Hepatocyte (in vitro differentiated cells): ENCODE results near the gene MROH2A. TPM values are rescaled to one million over a fixed set of nuclear protein-coding genes. Genes with fewer than 3 reads are reported as not detected.
A peak's percentile ranks its signal among the peaks of the same experiment; 100 is the strongest.

Source experiments
- DNase-seq: peaks from one replicate; pipeline ENCODE4 v3.0.0-alpha.2; 2016; ENCODE audit warnings: low spot score
- H2AFZ ChIP-seq: fragments of 200-600 bp; sonication (generic); 2 replicates; pipeline ENCODE4 v1.6.0; 2016; ENCODE audit warnings: antibody characterized with exemption, mild to moderate bottlenecking
- H3K27ac ChIP-seq: fragments of 200-600 bp; sonication (generic); 2 replicates; pipeline ENCODE4 v1.5.1; 2016; ENCODE audit warnings: mild to moderate bottlenecking
- H3K27me3 ChIP-seq: fragments of 200-600 bp; sonication (generic); 2 replicates; pipeline ENCODE4 v1.6.1; 2016
- H3K36me3 ChIP-seq: fragments of 200-600 bp; sonication (generic); replicated peaks from 2 replicates; pipeline ENCODE4 v1.5.1; 2016; ENCODE audit warnings: low read depth; ENCODE audit not compliant: insufficient read depth
- H3K4me1 ChIP-seq: fragments of 200-600 bp; sonication (generic); 2 replicates; pipeline ENCODE4 v1.5.1; 2016; ENCODE audit warnings: mild to moderate bottlenecking, moderate library complexity; ENCODE audit not compliant: insufficient read depth
- H3K4me2 ChIP-seq: fragments of 200-600 bp; sonication (generic); 2 replicates; pipeline ENCODE4 v1.6.0; 2016
- H3K4me3 ChIP-seq: fragments of 200-600 bp; sonication (generic); 2 replicates; pipeline ENCODE4 v1.5.1; 2016; ENCODE audit warnings: mild to moderate bottlenecking
- H3K79me2 ChIP-seq: fragments of 200-600 bp; sonication (generic); 2 replicates; pipeline ENCODE4 v1.6.0; 2017; ENCODE audit warnings: mild to moderate bottlenecking
- H3K9me2 ChIP-seq: fragments of 200-600 bp; sonication (generic); replicated peaks from 2 replicates; pipeline ENCODE4 v1.6.0; 2017; ENCODE audit warnings: mild to moderate bottlenecking; ENCODE audit not compliant: insufficient read depth
- H3K9me3 ChIP-seq: fragments of 200-600 bp; sonication (generic); 2 replicates; pipeline ENCODE4 v1.5.1; 2016; ENCODE audit warnings: low read depth, mild to moderate bottlenecking
- H4K20me1 ChIP-seq: fragments of 200-600 bp; sonication (generic); 2 replicates; pipeline ENCODE4 v1.6.0; 2016; ENCODE audit warnings: mild to moderate bottlenecking; ENCODE audit not compliant: insufficient read depth, poor library complexity, severe bottlenecking
- CTCF ChIP-seq: fragments of 200-600 bp; sonication (generic); IDR thresholded peaks from 2 replicates; pipeline ENCODE4 v1.5.1; 2016; ENCODE audit warnings: antibody characterized with exemption, mild to moderate bottlenecking; ENCODE audit not compliant: poor library complexity
- EZH2 ChIP-seq: fragments of 200-600 bp; sonication (generic); IDR thresholded peaks from 2 replicates; pipeline ENCODE4 v1.6.1; 2016; ENCODE audit warnings: antibody characterized with exemption, mild to moderate bottlenecking, borderline replicate concordance
- EZH2phosphoT487 ChIP-seq: fragments of 200-600 bp; sonication (generic); IDR thresholded peaks from one replicate; pipeline ENCODE4 v1.6.1; 2018; ENCODE audit warnings: antibody characterized with exemption, mild to moderate bottlenecking, low read depth, moderate library complexity; ENCODE audit not compliant: unreplicated experiment, severe bottlenecking
- WGBS: methylation state at CpG from one replicate; pipeline ENCODE4 v1.1.6; 2016; ENCODE audit warnings: low lambda C conversion rate; ENCODE audit errors: missing lambda C conversion rate; 5-methylcytosine and 5-hydroxymethylcytosine counted together
- polyA plus RNA-seq: library from polyadenylated mRNA; unstranded; fragments of >200 nt; fragmentation: Nextera tagmentation; extraction: Ambion mirVana; gene quantifications from 2 replicates; pipeline ENCODE4 v1.2.1, GENCODE V29; 2016
- total RNA-seq: library from RNA; depleted of rRNA; stranded (reverse); fragments of >200 nt; gene quantifications from 2 replicates; pipeline ENCODE4 v1.2.3, GENCODE V29; 2014

The MROH2A gene
- total and polyA plus RNA-seq, 2 experiments from 2014 or later = not detected

GRCh38 chr2:233851169-233851568 lies 73.0 kb downstream of the MROH2A start:
- DNase-seq = no peak
- WGBS = 99% methylated on average over 6 of the region's 6 CpGs
- Histone ChIP-seq H3K4me2 (no peak overlapping the region), H3K9me3 (no peaks in the 10 kb centered on the region), H3K4me3 (no peak overlapping the region), H4K20me1 (no peaks in the 10 kb centered on the region), H3K27me3 (no peaks in the 10 kb centered on the region), H3K36me3 (no peaks in the 10 kb centered on the region), H3K9me2 (no peaks in the 10 kb centered on the region), H3K4me1 (no peaks in the 10 kb centered on the region), H2AFZ (no peak overlapping the region), H3K79me2 (peaks cover 38% of the 10 kb centered on the region), H3K27ac (no peak overlapping the region)
- TF ChIP-seq EZH2phosphoT487 (no peak), EZH2 (no peak), CTCF (no peak)

- Histone ChIP-seq H3K4me1 (no peaks in the 10 kb centered on the region), H3K4me3 (no peak overlapping the region), H3K9me2 (no peaks in the 10 kb centered on the region), H2AFZ (no peak overlapping the region), H3K79me2 (peaks cover 38% of the 10 kb centered on the region), H3K36me3 (no peaks in the 10 kb centered on the region), H4K20me1 (no peaks in the 10 kb centered on the region), H3K9me3 (no peaks in the 10 kb centered on the region), H3K27ac (no peak overlapping the region), H3K4me2 (peak overlapping the region; percentile 71), H3K27me3 (no peaks in the 10 kb centered on the region)
- TF ChIP-seq EZH2 (no peak), CTCF (no peak), EZH2phosphoT487 (no peak)
- 86% methylated on average over 3 of the region's 3 CpGs for WGBS
- DNase-seq = no peak
These were observed 73.9 kb downstream of the MROH2A start for GRCh38 chr2:233852056-233852455.

GRCh38 chr2:233853353-233853752 lies 75.2 kb downstream of the MROH2A start:
- H3K9me2 ChIP-seq = no peaks in the 10 kb centered on the region
- H3K27me3 ChIP-seq = no peaks in the 10 kb centered on the region
- peak overlapping the region; percentile 71 for H3K4me2 ChIP-seq
- no peaks in the 10 kb centered on the region for H4K20me1 ChIP-seq
- H2AFZ ChIP-seq = peak overlapping the region; percentile 24
- TF ChIP-seq EZH2 (no peak), CTCF (no peak), EZH2phosphoT487 (no peak)
- no peak overlapping the region for H3K27ac ChIP-seq
- H3K79me2 ChIP-seq = peaks cover 38% of the 10 kb centered on the region
- peak overlapping the region; percentile 21 for H3K4me3 ChIP-seq
- no peaks in the 10 kb centered on the region for H3K9me3 ChIP-seq
- no peaks in the 10 kb centered on the region for H3K4me1 ChIP-seq
- 33% methylated on average over 8 of the region's 8 CpGs for WGBS
- no peak for DNase-seq
- H3K36me3 ChIP-seq = no peaks in the 10 kb centered on the region

- peaks cover 38% of the 10 kb centered on the region for H3K79me2 ChIP-seq
- DNase-seq = no peak
- no peaks in the 10 kb centered on the region for H3K4me1 ChIP-seq
- H2AFZ ChIP-seq = peak overlapping the region; percentile 22
- no peaks in the 10 kb centered on the region for H3K27me3 ChIP-seq
- TF ChIP-seq EZH2 = no peak
- no peak for TF ChIP-seq EZH2phosphoT487
- TF ChIP-seq CTCF = no peak
- H3K4me2 ChIP-seq = peak overlapping the region; percentile 71
- no peaks in the 10 kb centered on the region for H3K36me3 ChIP-seq
- 3% methylated on average over 14 of the region's 25 CpGs for WGBS
- H3K9me3 ChIP-seq = no peaks in the 10 kb centered on the region
- no peak overlapping the region for H3K27ac ChIP-seq
- no peaks in the 10 kb centered on the region for H4K20me1 ChIP-seq
- H3K4me3 ChIP-seq = peak overlapping the region; percentile 21
- H3K9me2 ChIP-seq = no peaks in the 10 kb centered on the region
These were observed 75.7 kb downstream of the MROH2A start for GRCh38 chr2:233853883-233854240.
